Activated T-helper 2 cell treated with anti-CD3 and anti-CD28 coated beads, Interferon-gamma antibody, Interleukin-2, Interleukin-4, amounts not matched to agents 10 μg/mL and 5 μg/mL and 100 μg/mL, durations not matched to agents 14 hours and 24 hours and 36 hours (primary cell): Measurements from ENCODE around the gene PYM1. TPM values are rescaled to one million over a fixed set of nuclear protein-coding genes. Genes with fewer than 3 reads are reported as not detected.
"Not testable (repeated sequence)": the region's sequence is repeated elsewhere in the genome, so short reads cannot be mapped to it uniquely, and the experiment has no call there.

Experiments used
- DNase-seq: peaks from one replicate; pipeline ENCODE4 v3.0.0; 2021; ENCODE audit warnings: low spot score
- H3K27ac Mint-ChIP-seq: one replicate; pipeline ENCODE4 v1.8.0; 2021; ENCODE audit warnings: mixed read lengths
- H3K27me3 Mint-ChIP-seq: one replicate; pipeline ENCODE4 v1.8.0; 2021; ENCODE audit warnings: low read depth, mixed read lengths
- H3K36me3 Mint-ChIP-seq: one replicate; pipeline ENCODE4 v1.8.0; 2021; ENCODE audit warnings: low read depth, mixed read lengths
- H3K4me1 Mint-ChIP-seq: one replicate; pipeline ENCODE4 v1.8.0; 2021; ENCODE audit warnings: low read depth, mixed read lengths
- H3K4me3 Mint-ChIP-seq: one replicate; pipeline ENCODE4 v1.8.0; 2021; ENCODE audit warnings: low read depth, mild to moderate bottlenecking, moderate library complexity, mixed read lengths
- H3K9me3 Mint-ChIP-seq: one replicate; pipeline ENCODE4 v1.8.0; 2021; ENCODE audit warnings: mixed read lengths
- intact Hi-C: fragments of 100-400 bp; cut with micrococcal nuclease; formaldehyde crosslinking; loops from one replicate; pipeline ENCODE4 v1.15.1; 2023
- total RNA-seq: library from RNA; stranded (reverse); gene quantifications from 2 replicates; pipeline ENCODE4 v1.2.3, GENCODE V29; 2022

PYM1 gene
- total RNA-seq, 1 donor from 2014 or later, result 43.4 TPM

GRCh38 chr12:55923648-55924047 lies 4.0 kb downstream of the PYM1 start:
- intact Hi-C loops, result loop anchor here (10.0 kb wide), 1 partner anchor 711 kb away; the partner anchor contains the start of gene BAZ2A
- not testable (repeated sequence) for H3K27ac Mint-ChIP-seq, H3K9me3 Mint-ChIP-seq, DNase-seq, H3K4me3 Mint-ChIP-seq, H3K27me3 Mint-ChIP-seq
- peaks cover 55% of the 10 kb centered on the region for H3K36me3 Mint-ChIP-seq
- H3K4me1 Mint-ChIP-seq, result peaks cover 44% of the 10 kb centered on the region

DNA sequence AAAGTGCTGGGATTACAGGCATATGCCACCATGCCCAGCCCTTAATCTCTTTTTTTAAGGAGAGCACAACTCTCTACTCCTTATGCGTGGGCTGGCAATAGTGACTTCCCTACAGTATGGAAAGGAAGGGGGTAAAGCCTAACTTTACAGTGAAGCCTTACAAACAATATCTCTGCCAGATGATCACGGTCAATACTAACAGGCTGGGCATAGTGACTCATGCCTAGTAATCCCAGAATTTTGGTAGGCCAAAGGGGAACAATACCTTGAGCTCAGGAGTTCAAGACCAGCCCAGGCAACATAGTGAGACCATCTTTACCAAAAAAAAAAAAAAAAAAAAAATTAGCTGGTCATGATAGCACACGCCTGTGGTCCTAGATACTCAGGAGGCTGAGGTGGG lies 5.6 kb downstream of the PYM1 start:
- intact Hi-C loops, result loop anchor here (10.0 kb wide), 1 partner anchor 713 kb away; the partner anchor contains the start of gene BAZ2A
- Mint-ChIP-seq H3K9me3 (no peaks in the 10 kb centered on the region), H3K27me3 (no peaks in the 10 kb centered on the region), H3K36me3 (peaks cover 58% of the 10 kb centered on the region), H3K27ac (peak overlapping the region; percentile 46), H3K4me3 (no peak overlapping the region), H3K4me1 (peaks cover 40% of the 10 kb centered on the region)
- DNase-seq, result no peak

GRCh38 chr12:55919032-55919431 lies 8.7 kb downstream of the PYM1 start:
- H3K4me1 Mint-ChIP-seq, result peaks cover 36% of the 10 kb centered on the region
- H3K9me3 Mint-ChIP-seq, H3K4me3 Mint-ChIP-seq, H3K27me3 Mint-ChIP-seq, H3K27ac Mint-ChIP-seq, intact Hi-C loops, DNase-seq: not testable (repeated sequence)
- peaks cover 57% of the 10 kb centered on the region for H3K36me3 Mint-ChIP-seq

DNA sequence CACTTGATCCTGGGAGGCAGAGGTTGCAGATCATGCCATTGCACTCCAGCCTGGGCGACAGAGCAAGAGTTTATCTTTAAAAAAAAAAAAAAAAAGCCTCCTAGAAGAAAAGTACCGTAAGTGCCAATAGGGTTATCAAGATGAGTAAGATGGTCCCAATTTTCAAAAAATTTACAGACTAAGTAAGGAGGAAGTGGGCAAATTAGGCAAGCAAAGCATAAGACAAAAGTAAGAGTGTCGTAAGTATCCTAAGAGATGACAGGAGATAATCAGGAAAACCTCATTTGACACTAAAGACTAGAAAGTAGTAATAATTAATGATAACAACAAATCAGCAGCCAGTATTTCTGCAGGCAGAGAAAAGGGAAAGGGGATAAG lies 12.2 kb downstream of the PYM1 start:
- no peaks in the 10 kb centered on the region for H3K27me3 Mint-ChIP-seq
- intact Hi-C loops, result no loop called here
- peaks cover 43% of the 10 kb centered on the region for H3K36me3 Mint-ChIP-seq
- H3K9me3 Mint-ChIP-seq, result no peaks in the 10 kb centered on the region
- peak overlapping the region; percentile 10 for H3K27ac Mint-ChIP-seq
- DNase-seq, result no peak
- H3K4me3 Mint-ChIP-seq, result no peak overlapping the region
- H3K4me1 Mint-ChIP-seq, result peaks cover 25% of the 10 kb centered on the region

DNA sequence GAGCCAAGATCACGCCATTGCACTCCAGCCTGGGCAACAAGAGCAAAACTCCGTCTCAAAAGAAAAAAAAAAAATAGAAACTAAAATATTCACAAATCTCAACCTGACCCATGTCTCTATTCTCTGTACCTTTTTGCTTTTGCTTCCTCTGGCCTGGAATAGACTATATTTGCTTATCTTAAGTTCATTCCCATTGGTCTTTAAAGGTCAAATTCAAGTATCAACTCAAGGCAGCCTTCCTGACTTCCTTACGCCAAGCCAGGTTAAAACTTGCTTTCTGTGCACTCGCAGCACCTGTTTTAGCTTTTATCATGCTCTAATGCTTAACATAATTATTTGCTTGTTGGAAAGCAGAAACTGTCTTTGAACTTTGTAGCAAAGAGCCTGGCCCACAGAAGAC lies 14.8 kb downstream of the PYM1 start:
- H3K9me3 Mint-ChIP-seq, result no peaks in the 10 kb centered on the region
- peaks cover 39% of the 10 kb centered on the region for H3K36me3 Mint-ChIP-seq
- H3K27ac Mint-ChIP-seq, result no peak overlapping the region
- peaks cover 25% of the 10 kb centered on the region for H3K4me1 Mint-ChIP-seq
- DNase-seq, result no peak
- no peak overlapping the region for H3K4me3 Mint-ChIP-seq
- H3K27me3 Mint-ChIP-seq, result no peaks in the 10 kb centered on the region
- intact Hi-C loops, result no loop called here

DNA sequence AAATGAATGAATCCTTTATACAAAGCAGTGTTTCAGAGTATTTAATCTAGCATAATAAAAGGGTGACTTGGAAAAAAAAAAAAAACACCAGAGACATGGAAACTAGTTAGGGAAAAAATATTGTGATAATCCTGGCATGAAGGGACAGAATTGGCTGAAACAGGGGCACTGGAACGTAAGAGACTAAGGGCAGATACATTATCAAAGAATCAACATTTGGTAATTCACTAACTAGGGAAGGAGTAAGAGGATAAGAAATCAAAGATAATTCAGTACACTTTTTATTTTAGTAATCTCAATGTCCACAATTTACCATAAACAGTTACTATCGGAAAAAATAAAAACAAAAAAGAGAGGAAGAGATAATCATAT lies 18.2 kb downstream of the PYM1 start:
- Mint-ChIP-seq H3K4me3 (no peak overlapping the region), H3K27ac (no peak overlapping the region), H3K4me1 (peaks cover 14% of the 10 kb centered on the region), H3K27me3 (no peaks in the 10 kb centered on the region), H3K9me3 (no peaks in the 10 kb centered on the region), H3K36me3 (peaks cover 17% of the 10 kb centered on the region)
- intact Hi-C loops, result no loop called here
- no peak for DNase-seq

DNA sequence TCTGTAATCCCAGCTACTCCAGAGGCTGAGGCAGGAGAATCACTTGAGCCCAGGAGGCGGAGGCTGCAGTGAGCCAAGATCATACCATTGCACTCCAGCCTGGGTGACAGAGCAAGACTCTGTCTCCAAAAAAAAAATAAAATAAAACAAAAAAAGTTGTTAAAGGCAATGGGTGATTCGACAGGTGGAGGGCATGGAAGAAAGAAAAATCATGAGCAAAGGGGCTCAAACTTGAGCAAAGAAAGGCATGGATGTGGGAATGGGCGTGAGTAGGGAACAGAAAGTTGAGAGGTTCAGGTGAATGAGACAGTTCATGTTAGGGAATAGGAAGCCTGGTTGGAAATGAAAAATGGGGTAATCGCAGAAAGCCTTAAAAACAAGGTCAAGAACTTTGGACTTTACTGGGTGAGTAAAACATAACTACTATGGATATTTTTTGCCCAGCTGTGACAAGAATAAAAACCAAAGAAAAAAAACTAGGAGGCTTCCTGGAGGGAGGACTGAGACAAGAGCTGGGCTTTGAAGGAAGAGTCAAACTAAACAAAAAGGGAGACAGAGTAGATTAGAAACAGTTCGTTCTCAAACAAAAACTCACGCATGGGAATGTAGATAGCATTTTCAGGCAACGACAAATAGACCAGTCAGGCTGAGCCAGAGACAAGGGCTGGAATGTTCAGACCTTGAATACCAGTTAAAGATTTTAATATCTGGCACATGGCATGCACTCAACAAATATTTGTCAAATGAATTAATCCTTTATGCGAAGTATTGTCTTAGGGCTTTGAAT lies 18.8 kb downstream of the PYM1 start:
- Mint-ChIP-seq H3K27ac (no peak overlapping the region), H3K9me3 (no peaks in the 10 kb centered on the region), H3K4me3 (no peak overlapping the region), H3K36me3 (peaks cover 11% of the 10 kb centered on the region), H3K4me1 (peaks cover 8% of the 10 kb centered on the region), H3K27me3 (no peaks in the 10 kb centered on the region)
- no peak for DNase-seq
- intact Hi-C loops, result no loop called here

GRCh38 chr12:55906056-55906455 lies 21.6 kb downstream of the PYM1 start:
- DNase-seq, result no peak
- H3K4me1 Mint-ChIP-seq, result no peaks in the 10 kb centered on the region
- peaks cover 23% of the 10 kb centered on the region for H3K36me3 Mint-ChIP-seq
- H3K27me3 Mint-ChIP-seq, result no peaks in the 10 kb centered on the region
- no peak overlapping the region for H3K4me3 Mint-ChIP-seq
- H3K27ac Mint-ChIP-seq, result no peak overlapping the region
- no peaks in the 10 kb centered on the region for H3K9me3 Mint-ChIP-seq
- intact Hi-C loops, result no loop called here

DNA sequence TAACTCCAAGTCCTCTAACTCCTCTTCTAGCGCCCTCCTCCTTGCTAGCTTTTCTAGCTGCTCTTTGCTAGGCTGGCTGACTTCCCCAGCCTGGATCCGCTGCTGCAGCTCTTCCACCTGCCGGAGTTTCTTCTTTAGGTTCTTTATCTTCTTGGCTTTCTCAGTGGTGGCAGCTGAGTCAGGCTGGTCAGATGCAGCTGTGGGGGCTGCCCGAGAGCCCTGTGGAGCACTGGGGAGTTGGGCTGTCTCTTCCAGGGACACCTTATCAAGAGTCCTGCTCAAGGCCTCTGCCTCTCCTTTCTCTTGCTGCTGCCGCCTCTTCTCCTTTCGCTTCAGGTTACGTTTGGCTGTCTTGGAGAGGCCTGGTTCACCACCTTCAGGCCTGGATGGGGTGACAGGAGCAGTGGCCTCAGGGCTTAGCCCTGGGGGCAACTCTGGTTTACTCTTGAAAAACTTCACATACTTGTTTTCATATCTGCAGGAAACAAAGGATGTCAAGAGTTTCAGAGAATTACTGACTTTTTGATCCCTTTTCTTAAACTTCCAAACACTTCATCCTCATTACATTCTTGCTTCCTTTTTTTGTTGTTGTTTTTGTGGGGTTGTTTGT lies 25.7 kb downstream of the PYM1 start:
- DNase-seq, result no peak
- peaks cover 26% of the 10 kb centered on the region for H3K36me3 Mint-ChIP-seq
- no peaks in the 10 kb centered on the region for H3K27me3 Mint-ChIP-seq
- no peak overlapping the region for H3K4me3 Mint-ChIP-seq
- peaks cover 3% of the 10 kb centered on the region for H3K4me1 Mint-ChIP-seq
- peak overlapping the region; percentile 18 for H3K27ac Mint-ChIP-seq
- no peaks in the 10 kb centered on the region for H3K9me3 Mint-ChIP-seq
- intact Hi-C loops, result no loop called here

- intact Hi-C loops, result loop anchor here (2.0 kb wide), 1 partner anchor 70 kb away; the partner anchor contains the start of gene DNAJC14
- DNase-seq, result no peak
- Mint-ChIP-seq H3K27me3 (no peaks in the 10 kb centered on the region), H3K4me1 (peaks cover 3% of the 10 kb centered on the region), H3K27ac (peak overlapping the region; percentile 29), H3K4me3 (no peak overlapping the region), H3K9me3 (no peaks in the 10 kb centered on the region), H3K36me3 (peaks cover 26% of the 10 kb centered on the region)
Observed at GRCh38 chr12:55899082-55899481, 28.6 kb downstream of the PYM1 start.

DNA sequence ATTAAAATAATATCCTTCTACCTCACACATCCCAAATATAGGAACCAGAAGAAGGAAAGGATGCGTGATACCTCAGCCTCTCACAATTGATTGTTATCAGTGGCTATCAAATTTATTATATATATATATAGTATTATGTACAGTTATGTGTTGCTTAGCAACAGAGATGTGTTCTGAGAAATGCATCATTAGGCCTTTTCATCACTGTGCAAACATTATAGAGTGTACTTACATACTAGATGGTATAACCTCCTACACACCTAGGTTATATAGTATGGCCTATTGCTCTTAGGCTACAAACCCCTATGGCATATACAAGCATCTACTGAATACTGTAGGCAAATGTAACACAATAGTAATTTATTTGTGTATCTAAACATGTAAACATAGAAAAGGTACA lies 34.0 kb downstream of the PYM1 start:
- DNase-seq, result no peak
- H3K4me3 Mint-ChIP-seq, result no peak overlapping the region
- no peak overlapping the region for H3K27ac Mint-ChIP-seq
- H3K36me3 Mint-ChIP-seq, result no peaks in the 10 kb centered on the region
- intact Hi-C loops, result no loop called here
- no peaks in the 10 kb centered on the region for H3K9me3 Mint-ChIP-seq
- peaks cover under 1% of the 10 kb centered on the region for H3K4me1 Mint-ChIP-seq
- H3K27me3 Mint-ChIP-seq, result no peaks in the 10 kb centered on the region

DNA sequence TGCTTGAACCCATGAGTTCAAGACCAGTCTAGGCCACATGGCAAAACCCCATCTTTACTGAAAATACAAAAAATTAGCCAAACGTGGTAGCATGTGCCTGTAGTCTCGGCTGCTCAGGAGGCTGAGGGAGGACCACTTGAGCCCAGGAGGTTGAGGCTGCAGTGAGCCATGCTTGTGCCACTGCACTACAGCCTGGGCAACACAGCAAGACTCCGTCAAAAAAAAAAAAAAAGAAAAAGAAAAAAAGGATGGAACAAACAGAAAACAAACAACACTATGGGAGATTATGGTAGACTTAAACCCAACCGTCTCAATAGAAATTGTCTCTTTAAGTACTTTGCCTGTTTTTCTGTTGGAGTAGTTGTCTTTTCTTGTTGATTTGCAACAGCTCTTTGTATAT lies 36.4 kb downstream of the PYM1 start:
- no peaks in the 10 kb centered on the region for H3K9me3 Mint-ChIP-seq
- H3K27me3 Mint-ChIP-seq, result no peaks in the 10 kb centered on the region
- H3K27ac Mint-ChIP-seq, result no peak overlapping the region
- no peaks in the 10 kb centered on the region for H3K36me3 Mint-ChIP-seq
- intact Hi-C loops, result no loop called here
- no peak for DNase-seq
- H3K4me1 Mint-ChIP-seq, result no peaks in the 10 kb centered on the region
- H3K4me3 Mint-ChIP-seq, result no peak overlapping the region

GRCh38 chr12:55885113-55885512 lies 42.6 kb downstream of the PYM1 start:
- no peaks in the 10 kb centered on the region for H3K9me3 Mint-ChIP-seq
- intact Hi-C loops, result no loop called here
- H3K27ac Mint-ChIP-seq, result no peak overlapping the region
- no peaks in the 10 kb centered on the region for H3K36me3 Mint-ChIP-seq
- H3K27me3 Mint-ChIP-seq, result no peaks in the 10 kb centered on the region
- peaks cover 10% of the 10 kb centered on the region for H3K4me1 Mint-ChIP-seq
- H3K4me3 Mint-ChIP-seq, result no peak overlapping the region
- no peak for DNase-seq
